Measurements from ENCODE around the gene NR4A2.

DNA sequence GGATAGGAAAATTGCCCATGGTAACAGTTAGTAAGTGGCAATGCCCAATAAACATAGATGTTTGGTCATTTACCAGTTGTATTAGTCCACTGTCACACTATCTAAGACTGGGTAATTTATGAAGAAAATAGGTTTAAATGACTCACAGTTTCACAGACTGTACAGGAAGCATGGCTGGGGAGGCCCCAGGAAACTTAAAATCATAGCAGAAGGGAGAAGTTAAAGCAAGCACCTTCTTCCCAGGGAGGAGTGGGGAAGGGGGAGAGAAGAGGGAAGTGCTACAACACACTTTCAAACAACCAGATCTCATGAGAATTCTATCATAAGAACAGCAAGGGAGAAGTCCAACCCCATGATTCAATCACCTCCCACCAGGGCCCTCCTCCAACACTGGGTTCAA is 23.4 kb downstream of the NR4A2 start:
- TF ChIP-seq POLR2A (IDR thresholded peaks at IDR 0.05), result no peak
- TF ChIP-seq, protein P1, sequence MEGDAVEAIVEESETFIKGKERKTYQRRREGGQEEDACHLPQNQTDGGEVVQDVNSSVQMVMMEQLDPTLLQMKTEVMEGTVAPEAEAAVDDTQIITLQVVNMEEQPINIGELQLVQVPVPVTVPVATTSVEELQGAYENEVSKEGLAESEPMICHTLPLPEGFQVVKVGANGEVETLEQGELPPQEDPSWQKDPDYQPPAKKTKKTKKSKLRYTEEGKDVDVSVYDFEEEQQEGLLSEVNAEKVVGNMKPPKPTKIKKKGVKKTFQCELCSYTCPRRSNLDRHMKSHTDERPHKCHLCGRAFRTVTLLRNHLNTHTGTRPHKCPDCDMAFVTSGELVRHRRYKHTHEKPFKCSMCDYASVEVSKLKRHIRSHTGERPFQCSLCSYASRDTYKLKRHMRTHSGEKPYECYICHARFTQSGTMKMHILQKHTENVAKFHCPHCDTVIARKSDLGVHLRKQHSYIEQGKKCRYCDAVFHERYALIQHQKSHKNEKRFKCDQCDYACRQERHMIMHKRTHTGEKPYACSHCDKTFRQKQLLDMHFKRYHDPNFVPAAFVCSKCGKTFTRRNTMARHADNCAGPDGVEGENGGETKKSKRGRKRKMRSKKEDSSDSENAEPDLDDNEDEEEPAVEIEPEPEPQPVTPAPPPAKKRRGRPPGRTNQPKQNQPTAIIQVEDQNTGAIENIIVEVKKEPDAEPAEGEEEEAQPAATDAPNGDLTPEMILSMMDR (IDR thresholded peaks at IDR 0.05 in 4 of 5, conservative IDR thresholded peaks at IDR 0.05 in 1 of 5), result no peak

Measured in gastrocnemius medialis (tissue), 4 donors.